ENCODE results near the gene STK32C. TPM values are rescaled to one million over a fixed set of nuclear protein-coding genes. Genes with fewer than 3 reads are reported as not detected.

The STK32C gene
- total and polyA plus RNA-seq, 10 of the 15 experiments (the other 5 are each of a cell fraction or from before 2014, with no cell fraction given), result 1.5 to 18.1 (median 6.4) TPM

DNA sequence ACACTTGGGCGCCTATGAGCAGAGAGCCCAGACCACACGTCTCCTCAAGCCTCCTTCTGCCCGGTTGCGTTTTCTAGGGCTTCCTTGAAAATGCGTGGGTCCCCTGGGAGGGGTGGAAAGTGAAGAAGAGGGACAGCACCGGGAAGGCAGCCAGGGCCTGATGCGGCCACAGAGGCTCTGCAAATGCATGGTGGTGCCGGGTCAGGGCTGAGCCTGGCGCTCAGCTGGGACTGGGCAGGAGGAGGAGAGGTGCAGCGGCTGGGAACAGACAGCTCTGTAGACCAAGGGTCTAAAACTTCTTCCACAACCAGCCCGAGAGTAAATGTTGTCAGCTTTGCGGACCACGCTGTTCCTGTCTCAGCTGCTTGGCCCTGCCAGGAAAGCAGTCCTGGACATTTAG lies 119.4 kb downstream of the STK32C start:
- ChIA-PET CTCF (no interaction called here), POLR2A (no interaction called here), SMC1A (ENCODE audit: uncharacterized antibody, unreplicated experiment) (no interaction called here), RAD21 (ENCODE audit: unreplicated experiment) (no interaction called here)
- no peaks in the 10 kb centered on the region for H4K20me1 ChIP-seq (ENCODE audit: control insufficient read depth, insufficient read depth)
- no TSS peak for BruUV-seq (replicated peaks)
- H3K79me2 ChIP-seq (ENCODE audit: control insufficient read depth, insufficient read depth, low read length), result no peaks in the 10 kb centered on the region
- no peak for TF ChIP-seq JUNB (IDR thresholded peaks at IDR 0.05)
- no peak for TF ChIP-seq KLF5 (IDR thresholded peaks at IDR 0.05; ENCODE audit: partially characterized antibody)
- TF ChIP-seq NKRF (conservative IDR thresholded peaks at IDR 0.05), result no peak
- no peak for FAIRE-seq
- H2AFZ ChIP-seq (ENCODE audit: control insufficient read depth, low read depth, low read length), result no peak overlapping the region
- H3K4me2 ChIP-seq (ENCODE audit: control insufficient read depth, insufficient read depth), result no peak overlapping the region
- H3K27ac ChIP-seq (ENCODE audit: control insufficient read depth, insufficient read depth), result no peak overlapping the region
- no peak for ATAC-seq
- intact Hi-C loops (cut with micrococcal nuclease; ENCODE audit: unreplicated experiment) (no loop called here), in situ Hi-C loops (cut with MboI) (no loop called here)
- no peak overlapping the region for H3K9ac ChIP-seq (ENCODE audit: control insufficient read depth, insufficient read depth, low read length)
- H3K4me3 ChIP-seq, result no peak overlapping the region
- no peaks in the 10 kb centered on the region; the same call in 2 of the 3 replicates for H3K9me3 ChIP-seq (replicated peaks; ENCODE audit: control insufficient read depth, insufficient read depth, low read length)
- H3K36me3 ChIP-seq (ENCODE audit: control insufficient read depth in 2 of 2, insufficient read depth in 2 of 2, low read length in 1 of 2), result no peaks in the 10 kb centered on the region
- 37% methylated on average over 13 of the region's 13 CpGs for WGBS (ENCODE audit: insufficient coverage, insufficient replicate concordance, low lambda C conversion rate, missing lambda C conversion rate)
- H3K27me3 ChIP-seq (replicated peaks in 1 of 2; ENCODE audit: control insufficient read depth in 2 of 2, insufficient read depth in 2 of 2, low read length in 1 of 2), result no peaks in the 10 kb centered on the region
- H3K4me1 ChIP-seq (ENCODE audit: control insufficient read depth, insufficient read depth, low read length), result no peaks in the 10 kb centered on the region
- no peak for DNase-seq (ENCODE audit: low read depth, low spot score)

DNA sequence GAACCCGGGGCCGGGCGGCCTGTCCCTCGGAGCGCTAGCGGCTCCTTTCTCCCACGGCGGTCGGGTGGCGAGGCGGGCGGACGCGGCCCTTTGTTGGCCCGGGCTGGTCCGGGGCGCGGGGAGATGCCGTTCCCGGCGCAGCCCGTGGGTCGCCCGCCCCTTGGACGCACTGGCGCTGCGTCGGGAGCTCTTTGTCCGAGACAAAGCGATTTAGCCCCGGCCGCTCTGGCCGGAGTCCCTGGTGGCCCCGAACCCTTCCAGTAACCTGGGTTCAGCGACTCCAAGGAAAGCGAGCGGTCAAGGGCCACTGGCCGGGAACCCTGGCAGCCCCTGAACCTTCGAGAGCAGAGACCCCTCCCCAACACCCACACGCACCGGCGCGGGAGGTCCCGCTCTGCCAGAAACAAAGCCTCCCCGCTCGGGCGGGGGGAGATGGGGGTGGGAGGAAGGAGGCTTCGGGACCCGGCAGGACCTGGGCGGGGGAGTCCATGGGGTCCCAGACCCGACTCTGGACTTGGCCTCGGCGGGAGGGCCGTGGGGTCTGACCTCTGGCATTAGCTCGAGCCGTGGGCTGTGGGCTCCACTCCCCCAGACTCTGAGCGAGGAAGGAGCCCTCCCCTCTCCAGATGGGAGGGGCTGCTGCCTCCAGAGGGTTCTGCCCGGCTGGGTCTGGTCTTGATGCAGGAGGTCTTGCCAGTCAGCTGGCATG lies 120.2 kb downstream of the STK32C start:
- RAD21 ChIA-PET (ENCODE audit: unreplicated experiment), result no interaction called here
- H3K9me3 ChIP-seq (replicated peaks; ENCODE audit: control insufficient read depth, insufficient read depth, low read length), result no peaks in the 10 kb centered on the region; the same call in 2 of the 3 replicates
- intact Hi-C loops (cut with micrococcal nuclease; ENCODE audit: unreplicated experiment) (no loop called here), in situ Hi-C loops (cut with MboI) (no loop called here)
- ATAC-seq, result no peak
- TF ChIP-seq SIN3A (IDR thresholded peaks at IDR 0.05; ENCODE audit: low read depth, low read length) (no peak), IKZF1 (conservative IDR thresholded peaks at IDR 0.05) (no peak), KAT2A (conservative IDR thresholded peaks at IDR 0.05; ENCODE audit: control insufficient read depth, low read depth, low read length) (no peak), BMI1 (IDR thresholded peaks at IDR 0.05; ENCODE audit: borderline replicate concordance) (no peak), POLR2AphosphoS2 (IDR thresholded peaks at IDR 0.05; ENCODE audit: low read depth, low read length) (no peak), RFX5 (IDR thresholded peaks at IDR 0.05; ENCODE audit: low read depth, low read length) (no peak), HCFC1 (IDR thresholded peaks at IDR 0.05; ENCODE audit: low read length) (no peak), BCL3 (IDR thresholded peaks at IDR 0.05; ENCODE audit: borderline replicate concordance, insufficient read depth, low read depth, low read length, poor library complexity, severe bottlenecking) (no peak)
- no peaks in the 10 kb centered on the region for H3K79me2 ChIP-seq (ENCODE audit: control insufficient read depth, insufficient read depth, low read length)
- BruUV-seq (replicated peaks), result no TSS peak
- H3K27ac ChIP-seq (ENCODE audit: control insufficient read depth, insufficient read depth), result no peak overlapping the region
- CTCF ChIA-PET, result no interaction called here
- H4K20me1 ChIP-seq (ENCODE audit: control insufficient read depth, insufficient read depth), result no peaks in the 10 kb centered on the region
- H3K4me3 ChIP-seq, result no peak overlapping the region
- H3K4me2 ChIP-seq (ENCODE audit: control insufficient read depth, insufficient read depth), result no peak overlapping the region
- no peak for FAIRE-seq
- no peaks in the 10 kb centered on the region for H3K36me3 ChIP-seq (ENCODE audit: control insufficient read depth in 2 of 2, insufficient read depth in 2 of 2, low read length in 1 of 2)
- no peak overlapping the region for H2AFZ ChIP-seq (ENCODE audit: control insufficient read depth, low read depth, low read length)
- H3K9ac ChIP-seq (ENCODE audit: control insufficient read depth, insufficient read depth, low read length), result no peak overlapping the region
- POLR2A ChIA-PET, result no interaction called here
- WGBS (ENCODE audit: insufficient coverage, insufficient replicate concordance, low lambda C conversion rate, missing lambda C conversion rate), result 39% methylated on average over 38 of the region's 58 CpGs
- no peaks in the 10 kb centered on the region for H3K27me3 ChIP-seq (replicated peaks in 1 of 2; ENCODE audit: control insufficient read depth in 2 of 2, insufficient read depth in 2 of 2, low read length in 1 of 2)
- no peak for DNase-seq (ENCODE audit: low read depth, low spot score)
- H3K4me1 ChIP-seq (ENCODE audit: control insufficient read depth, insufficient read depth, low read length), result no peaks in the 10 kb centered on the region
- SMC1A ChIA-PET (ENCODE audit: uncharacterized antibody, unreplicated experiment), result no interaction called here

Data from GM12878 (cell line).